ACC112 (cell line): Measurements from ENCODE around the gene DOCK2.

ENCODE experiments used
- H2AFZ ChIP-seq: fragments of 200-600 bp; sonication (generic); one replicate; pipeline ENCODE4 v1.6.0; 2017; ENCODE audit warnings: antibody characterized with exemption, low read length; ENCODE audit not compliant: unreplicated experiment
- H3K27ac ChIP-seq: fragments of 200-600 bp; sonication (generic); 2 replicates; pipeline ENCODE4 v1.5.1; 2014; ENCODE audit warnings: low read depth, mild to moderate bottlenecking, antibody characterized with exemption, low read length, moderate library complexity
- H3K27me3 ChIP-seq: fragments of 200-600 bp; sonication (generic); 2 replicates; pipeline ENCODE4 v1.6.1; 2014; ENCODE audit warnings: mild to moderate bottlenecking, antibody characterized with exemption, low read length, moderate library complexity, mixed read lengths; ENCODE audit not compliant: insufficient read depth
- H3K36me3 ChIP-seq: fragments of 200-600 bp; sonication (generic); 2 replicates; pipeline ENCODE4 v1.6.1; 2016; ENCODE audit warnings: mild to moderate bottlenecking, antibody characterized with exemption, low read length, moderate library complexity, mixed read lengths; ENCODE audit not compliant: insufficient read depth
- H3K4me1 ChIP-seq: fragments of 200-600 bp; sonication (generic); one replicate; pipeline ENCODE4 v1.6.1; 2016; ENCODE audit warnings: low read length, mixed read lengths; ENCODE audit not compliant: insufficient read depth, unreplicated experiment, control insufficient read depth
- H3K4me3 ChIP-seq: fragments of 200-600 bp; sonication (generic); 2 replicates; pipeline ENCODE4 v1.5.1; 2014; ENCODE audit warnings: mild to moderate bottlenecking, low read depth, low read length
- H3K79me2 ChIP-seq: fragments of 200-600 bp; sonication (generic); one replicate; pipeline ENCODE4 v1.6.0; 2016; ENCODE audit warnings: low read length; ENCODE audit not compliant: control insufficient read depth, unreplicated experiment, insufficient read depth

The DOCK2 gene

DNA sequence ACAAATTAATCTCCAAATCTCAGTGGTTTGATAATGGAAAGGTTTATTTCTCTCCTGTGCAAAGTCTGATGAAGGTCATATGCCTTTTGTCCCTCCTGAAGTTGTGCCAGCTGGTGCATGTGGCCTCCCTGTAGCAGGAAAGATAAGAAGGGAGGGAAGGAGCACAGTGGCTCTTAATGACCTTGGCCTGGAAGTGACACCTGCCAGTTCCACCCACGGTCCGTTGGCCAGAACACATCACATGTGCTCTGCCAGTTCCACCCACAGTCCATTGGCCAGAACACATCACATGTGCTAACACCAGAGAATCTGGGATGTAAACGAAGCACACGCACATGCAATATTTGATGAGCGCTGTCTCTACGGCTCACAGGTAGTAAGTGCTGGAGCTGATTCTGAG is 130.9 kb downstream of the DOCK2 start:
- no peak overlapping the region for H2AFZ ChIP-seq
- no peaks in the 10 kb centered on the region for H3K27me3 ChIP-seq
- no peaks in the 10 kb centered on the region for H3K79me2 ChIP-seq
- peaks cover 26% of the 10 kb centered on the region for H3K4me1 ChIP-seq
- H3K4me3 ChIP-seq: no peak overlapping the region
- H3K27ac ChIP-seq: no peak overlapping the region
- no peaks in the 10 kb centered on the region for H3K36me3 ChIP-seq

DNA sequence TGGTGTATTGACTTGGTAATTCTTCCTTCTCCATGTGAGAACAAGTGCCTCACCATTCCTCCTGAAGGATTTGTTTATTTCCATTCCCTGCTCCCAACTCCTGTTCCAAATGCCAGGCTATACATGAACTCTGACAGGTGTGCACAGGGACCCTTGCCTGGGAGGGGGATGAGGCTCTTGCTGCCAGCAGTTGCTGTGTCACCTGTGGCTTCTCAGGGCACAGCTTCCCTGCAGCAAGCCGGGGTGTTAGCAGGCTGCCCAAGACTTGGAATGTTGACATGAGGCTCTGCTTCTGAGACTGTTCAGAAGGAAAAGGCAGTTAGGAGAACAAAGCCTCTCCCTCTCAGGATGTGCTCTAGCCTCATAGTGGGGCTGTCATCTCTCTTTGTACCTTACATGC is 131.3 kb downstream of the DOCK2 start:
- Histone ChIP-seq H3K79me2 (no peaks in the 10 kb centered on the region), H2AFZ (no peak overlapping the region), H3K27me3 (no peaks in the 10 kb centered on the region), H3K4me3 (no peak overlapping the region), H3K4me1 (peaks cover 22% of the 10 kb centered on the region), H3K36me3 (no peaks in the 10 kb centered on the region), H3K27ac (no peak overlapping the region)

DNA sequence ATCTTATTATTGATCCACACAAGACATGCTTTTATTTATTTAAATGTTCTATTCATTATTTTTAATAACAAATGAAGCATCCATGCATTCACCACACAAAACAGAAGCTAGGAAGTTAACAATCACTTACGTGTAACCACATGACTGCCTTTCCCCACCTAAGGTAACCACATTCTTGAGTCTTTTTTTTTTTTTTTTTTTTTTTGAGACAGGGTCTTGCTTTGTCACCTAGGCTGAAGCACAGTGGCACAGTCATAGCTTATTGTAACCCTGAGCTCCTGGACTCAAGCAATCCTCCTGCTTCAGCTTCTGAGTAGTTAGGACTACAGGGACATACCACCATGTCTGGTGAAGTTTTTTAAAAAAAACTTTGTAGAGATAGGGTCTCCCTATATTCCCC is 133.0 kb downstream of the DOCK2 start:
- no peaks in the 10 kb centered on the region for H3K36me3 ChIP-seq
- H3K4me1 ChIP-seq: peaks cover 21% of the 10 kb centered on the region
- no peak overlapping the region for H2AFZ ChIP-seq
- no peaks in the 10 kb centered on the region for H3K79me2 ChIP-seq
- H3K4me3 ChIP-seq: no peak overlapping the region
- H3K27ac ChIP-seq: no peak overlapping the region
- H3K27me3 ChIP-seq: no peaks in the 10 kb centered on the region

DNA sequence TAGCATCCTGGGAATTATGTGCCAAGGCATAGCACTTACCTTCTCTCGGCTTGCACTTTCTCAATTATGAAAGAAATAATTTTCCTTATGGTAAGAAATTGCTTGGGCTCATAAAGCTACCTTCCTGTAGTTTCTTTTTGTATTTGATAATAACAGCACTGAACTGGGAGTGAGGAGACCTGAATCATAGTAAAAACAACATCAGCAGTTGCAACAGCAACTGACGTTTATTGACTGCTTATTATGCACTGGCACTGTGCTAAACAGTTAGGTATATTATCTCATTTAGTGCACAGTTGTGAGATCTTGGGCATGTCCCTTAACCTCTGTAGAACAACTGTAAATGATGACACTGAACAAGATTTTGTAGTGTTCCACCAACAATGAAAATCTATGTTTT is 135.2 kb downstream of the DOCK2 start:
- peak overlapping the region; percentile 12; the same call in 1 of the 2 replicates for H3K27ac ChIP-seq
- H2AFZ ChIP-seq: peak overlapping the region; percentile 6
- H3K79me2 ChIP-seq: no peaks in the 10 kb centered on the region
- H3K36me3 ChIP-seq: no peaks in the 10 kb centered on the region
- peaks cover 21% of the 10 kb centered on the region for H3K4me1 ChIP-seq
- no peaks in the 10 kb centered on the region for H3K27me3 ChIP-seq
- peak overlapping the region; percentile 7; the same call in 1 of the 2 replicates for H3K4me3 ChIP-seq

DNA sequence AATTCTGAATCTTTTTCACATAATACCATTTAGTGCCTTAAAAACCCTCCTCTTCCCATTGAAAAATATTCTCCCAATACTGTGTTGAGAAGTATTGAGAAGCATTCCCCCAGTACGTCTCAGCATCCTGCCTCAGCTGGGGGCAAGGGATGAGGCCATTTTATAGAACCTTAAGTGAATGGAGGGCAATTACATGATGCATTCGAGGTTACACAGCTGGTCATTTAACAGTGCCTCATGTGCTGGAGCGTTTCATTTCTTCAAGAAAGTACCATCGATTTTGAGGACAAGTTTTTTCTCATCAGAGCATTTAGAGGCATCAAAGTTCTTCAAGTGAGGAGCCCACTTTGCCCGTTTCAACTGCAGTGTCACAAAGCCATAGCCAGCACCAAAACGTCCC is 135.6 kb downstream of the DOCK2 start:
- no peaks in the 10 kb centered on the region for H3K27me3 ChIP-seq
- no peak overlapping the region for H3K27ac ChIP-seq
- H3K36me3 ChIP-seq: no peaks in the 10 kb centered on the region
- H3K4me3 ChIP-seq: peak overlapping the region; percentile 7; the same call in 1 of the 2 replicates
- H3K79me2 ChIP-seq: no peaks in the 10 kb centered on the region
- peaks cover 21% of the 10 kb centered on the region for H3K4me1 ChIP-seq
- H2AFZ ChIP-seq: no peak overlapping the region

DNA sequence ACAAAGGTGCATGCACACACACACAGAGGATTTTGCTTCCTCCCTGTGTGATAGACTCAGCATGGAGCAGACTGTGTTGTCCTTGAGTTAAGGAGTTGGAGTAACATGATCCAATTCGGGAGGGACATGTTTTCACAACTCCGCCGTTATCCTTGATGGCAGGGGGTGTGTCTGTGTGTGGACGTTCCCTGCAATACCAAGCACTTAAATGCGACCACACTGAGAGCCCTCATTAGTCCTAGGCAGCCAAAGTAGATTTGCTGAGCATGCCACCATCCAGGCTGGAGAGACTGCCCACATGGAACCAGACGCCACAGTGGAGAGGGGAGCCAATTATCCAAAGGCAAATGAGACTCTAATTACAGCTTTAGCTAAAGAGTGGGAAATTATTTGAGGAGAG is 140.1 kb downstream of the DOCK2 start:
- H3K36me3 ChIP-seq: no peaks in the 10 kb centered on the region
- no peak overlapping the region for H3K4me3 ChIP-seq
- H3K27me3 ChIP-seq: no peaks in the 10 kb centered on the region
- no peak overlapping the region for H3K27ac ChIP-seq
- peaks cover 8% of the 10 kb centered on the region for H3K4me1 ChIP-seq
- H2AFZ ChIP-seq: no peak overlapping the region
- no peaks in the 10 kb centered on the region for H3K79me2 ChIP-seq

DNA sequence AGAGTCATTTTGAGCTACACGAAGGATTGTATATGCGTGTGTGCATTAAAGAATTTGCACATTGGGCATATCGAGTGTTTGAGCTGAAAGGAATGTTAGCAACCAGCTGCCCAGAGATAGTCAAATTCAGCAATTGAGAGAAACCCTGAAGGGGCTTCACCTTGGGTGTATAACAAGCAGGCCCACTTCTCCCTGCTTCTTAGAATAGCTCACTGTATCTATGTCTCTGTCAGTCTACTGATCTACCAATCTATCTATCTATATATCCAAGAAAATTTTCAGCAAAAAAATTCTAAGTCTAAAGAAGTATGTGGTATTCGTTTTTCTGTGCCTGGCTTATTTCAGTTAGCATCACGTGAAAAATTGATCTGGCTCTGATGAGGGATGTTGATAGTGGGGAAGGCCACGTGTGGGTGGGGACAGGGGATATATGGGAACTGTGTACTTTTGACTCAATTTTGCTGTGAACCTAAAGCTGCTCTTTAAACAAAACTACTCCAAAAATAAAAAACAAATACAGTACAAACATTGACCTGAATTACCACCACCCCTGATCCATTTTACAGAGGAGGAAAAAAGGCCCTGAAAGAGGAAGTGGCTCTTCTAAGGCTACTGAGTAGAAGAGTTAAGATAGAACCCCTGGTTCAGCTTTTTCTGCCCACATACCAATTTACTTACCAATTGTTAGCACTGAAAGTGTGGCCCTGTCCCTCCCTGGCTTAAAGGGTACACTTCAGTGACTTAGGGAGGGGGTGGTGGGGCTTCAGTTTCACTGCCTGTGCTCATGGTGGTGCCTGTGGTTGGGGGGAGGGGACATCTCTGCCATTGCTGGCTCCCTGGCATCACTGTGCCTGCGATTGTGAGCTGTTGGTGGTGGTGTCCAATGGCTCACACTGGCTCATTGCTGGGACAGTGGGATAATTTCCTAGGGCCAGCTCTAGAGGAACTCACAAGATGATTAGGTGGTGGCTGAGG is 141.8 kb downstream of the DOCK2 start:
- Histone ChIP-seq H3K27ac (no peak overlapping the region), H3K27me3 (no peaks in the 10 kb centered on the region), H2AFZ (no peak overlapping the region), H3K4me3 (no peak overlapping the region), H3K79me2 (no peaks in the 10 kb centered on the region), H3K4me1 (no peaks in the 10 kb centered on the region), H3K36me3 (no peaks in the 10 kb centered on the region)

DNA sequence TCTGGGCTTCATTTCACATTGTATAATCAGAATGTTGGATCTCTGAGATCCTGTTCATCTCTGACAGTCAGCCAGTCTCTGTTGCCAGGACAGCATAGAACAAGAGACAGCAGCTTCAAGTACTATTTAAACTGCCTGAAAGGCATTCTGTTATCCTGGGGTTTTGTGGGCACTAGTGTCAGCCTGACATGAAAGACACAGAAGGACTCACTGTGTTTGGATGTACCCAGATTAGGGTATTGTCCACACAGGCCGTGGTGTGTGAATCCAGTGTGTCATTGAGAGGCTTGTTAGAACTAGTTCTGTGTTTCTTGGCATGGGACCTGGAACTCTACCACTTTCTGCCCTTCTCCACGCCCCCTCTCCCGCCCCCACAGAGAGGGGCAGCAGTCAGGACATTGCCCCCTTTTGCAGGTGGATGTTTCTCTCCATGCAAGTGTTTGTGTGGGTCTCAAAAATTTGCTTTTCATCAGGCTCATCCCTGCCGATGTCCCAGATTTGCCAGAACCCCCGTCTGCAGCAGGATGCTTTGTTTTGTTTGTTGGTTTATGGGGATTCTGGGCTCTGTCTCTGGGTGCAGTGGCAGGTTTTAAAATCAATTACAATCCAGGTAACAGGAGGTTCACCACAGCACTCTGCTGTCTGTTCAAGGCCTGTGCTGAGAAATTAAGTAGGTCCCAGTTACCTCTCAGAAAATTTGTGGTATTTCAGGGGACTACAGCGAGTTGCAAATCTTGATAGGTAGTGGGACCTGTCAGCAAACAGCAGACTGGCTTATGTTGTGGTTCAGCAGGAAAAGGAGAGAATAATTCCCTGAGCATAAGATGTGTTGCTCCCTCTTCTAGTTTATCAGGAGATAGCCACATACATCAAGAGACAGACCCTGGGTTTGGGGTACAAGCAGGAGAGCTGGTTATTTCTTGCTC is 144.6 kb downstream of the DOCK2 start:
- H3K36me3 ChIP-seq: no peaks in the 10 kb centered on the region
- no peaks in the 10 kb centered on the region for H3K27me3 ChIP-seq
- no peaks in the 10 kb centered on the region for H3K79me2 ChIP-seq
- H3K4me3 ChIP-seq: no peak overlapping the region
- H3K4me1 ChIP-seq: peaks cover 7% of the 10 kb centered on the region
- H3K27ac ChIP-seq: no peak overlapping the region
- no peak overlapping the region for H2AFZ ChIP-seq

DNA sequence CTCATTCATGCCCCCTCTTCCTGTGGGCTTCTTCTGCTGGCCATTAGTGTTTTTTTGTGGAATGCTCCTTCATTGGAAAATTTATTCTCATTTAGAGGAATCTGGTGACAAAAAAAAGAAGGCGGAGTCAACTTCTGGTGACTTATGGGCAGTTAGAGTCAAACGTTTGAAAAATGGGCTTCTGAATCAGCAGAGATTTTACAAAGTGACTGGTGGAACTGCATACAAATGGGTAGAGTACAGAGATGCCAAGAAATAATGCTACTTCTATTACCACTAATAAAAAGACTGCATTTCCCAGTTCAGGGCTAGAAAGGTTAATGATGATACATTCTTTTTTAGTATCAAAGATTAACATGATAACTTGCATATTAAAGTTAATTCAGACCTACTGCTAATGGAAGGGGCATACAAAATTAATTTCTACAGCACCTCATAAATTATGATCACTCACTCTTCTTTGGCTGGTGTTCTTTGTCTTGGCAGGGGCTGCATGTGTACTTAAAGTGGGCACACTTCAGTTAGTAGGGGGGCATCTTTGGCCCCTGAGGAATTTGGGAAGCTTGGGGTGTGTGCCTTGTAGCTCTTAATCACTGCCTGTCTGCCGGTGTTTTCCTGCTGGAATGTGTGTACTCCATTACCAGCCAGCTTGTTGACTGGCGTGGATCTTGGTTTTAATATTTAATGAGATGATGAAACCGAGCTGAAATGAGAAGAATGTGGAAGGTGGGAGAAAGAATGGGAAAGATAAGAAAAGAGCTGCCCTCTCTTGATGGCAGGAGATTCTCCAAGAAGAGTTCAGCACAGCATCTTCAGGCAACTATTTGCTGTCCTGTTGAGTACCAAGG is 148.9 kb downstream of the DOCK2 start:
- no peak overlapping the region for H3K27ac ChIP-seq
- H3K79me2 ChIP-seq: no peaks in the 10 kb centered on the region
- no peak overlapping the region for H3K4me3 ChIP-seq
- no peak overlapping the region for H2AFZ ChIP-seq
- no peaks in the 10 kb centered on the region for H3K36me3 ChIP-seq
- H3K27me3 ChIP-seq: no peaks in the 10 kb centered on the region
- peaks cover 18% of the 10 kb centered on the region for H3K4me1 ChIP-seq

DNA sequence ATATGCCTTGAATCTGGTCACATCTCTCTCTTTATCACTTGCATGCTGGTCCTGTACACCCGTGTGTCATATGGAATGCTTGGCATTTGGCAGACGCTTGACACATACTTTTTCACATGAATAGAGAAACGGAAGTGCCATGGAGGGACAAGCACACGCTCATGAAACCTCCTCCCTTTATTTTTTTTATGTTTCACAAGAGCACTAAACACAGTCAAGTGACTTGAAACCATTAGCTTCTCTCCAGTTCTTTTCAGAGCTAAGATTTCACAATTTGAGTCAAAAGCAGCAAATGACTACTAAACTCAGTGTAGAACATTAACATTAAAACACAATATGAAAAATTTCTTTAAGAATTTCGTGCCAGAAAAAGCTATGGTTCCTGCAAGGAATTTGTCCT is 151.1 kb downstream of the DOCK2 start:
- Histone ChIP-seq H3K27ac (peak overlapping the region; percentile 69), H3K36me3 (no peaks in the 10 kb centered on the region), H3K4me1 (peaks cover 18% of the 10 kb centered on the region), H2AFZ (peak overlapping the region; percentile 6), H3K79me2 (no peaks in the 10 kb centered on the region), H3K27me3 (no peaks in the 10 kb centered on the region), H3K4me3 (no peak overlapping the region)
